Measurements from ENCODE around the gene ZNF804A.
A peak's percentile ranks its signal among the peaks of the same experiment; 100 is the strongest.

The ZNF804A gene

GRCh38 chr2:184769023-184769422, 170.7 kb downstream of the ZNF804A start:
- Histone ChIP-seq H3K27me3 (ENCODE audit: insufficient read depth, low read depth) (no peaks in the 10 kb centered on the region), H3K9ac (no peak overlapping the region), H3K4me1 (ENCODE audit: low read depth, poor library complexity, severe bottlenecking) (no peaks in the 10 kb centered on the region), H3K27ac (no peak overlapping the region), H3K4me2 (no peak overlapping the region), H2AFZ (ENCODE audit: low read depth) (no peak overlapping the region), H3K36me3 (ENCODE audit: insufficient read depth) (no peaks in the 10 kb centered on the region), H3K79me2 (ENCODE audit: insufficient read depth, low read depth) (no peaks in the 10 kb centered on the region), H3K4me3 (IDR thresholded peaks at IDR 0.05; ENCODE audit: insufficient read depth, low read depth, low read length) (no peak overlapping the region), H4K20me1 (ENCODE audit: insufficient read depth) (no peaks in the 10 kb centered on the region)
- TF ChIP-seq CTCF (conservative IDR thresholded peaks at IDR 0.05; ENCODE audit: low read depth, low read length), result no peak

DNA sequence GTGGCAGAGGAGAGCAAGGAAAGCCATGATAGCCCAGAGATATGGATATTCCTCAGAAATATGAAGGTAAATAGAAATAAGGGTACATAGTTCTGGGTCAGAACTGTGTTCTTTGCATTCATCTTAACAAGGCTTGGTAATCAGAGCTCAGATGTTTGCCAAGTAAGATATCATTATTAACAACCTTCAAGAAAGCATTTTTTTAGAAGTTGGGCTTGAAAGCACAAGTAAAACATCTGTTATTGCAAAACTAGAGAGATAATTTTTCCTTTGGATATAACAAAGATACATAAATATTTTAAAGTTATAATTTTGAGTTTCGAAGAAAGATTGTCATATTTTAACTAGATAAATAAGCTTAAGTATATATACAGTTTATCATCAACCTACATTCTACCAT, 171.4 kb downstream of the ZNF804A start:
- Histone ChIP-seq H3K4me2 (no peak overlapping the region), H3K27ac (no peak overlapping the region), H3K9ac (no peak overlapping the region), H3K79me2 (ENCODE audit: insufficient read depth, low read depth) (no peaks in the 10 kb centered on the region), H2AFZ (ENCODE audit: low read depth) (no peak overlapping the region), H3K27me3 (ENCODE audit: insufficient read depth, low read depth) (no peaks in the 10 kb centered on the region), H3K4me1 (ENCODE audit: low read depth, poor library complexity, severe bottlenecking) (no peaks in the 10 kb centered on the region), H4K20me1 (ENCODE audit: insufficient read depth) (no peaks in the 10 kb centered on the region), H3K36me3 (ENCODE audit: insufficient read depth) (no peaks in the 10 kb centered on the region), H3K4me3 (IDR thresholded peaks at IDR 0.05; ENCODE audit: insufficient read depth, low read depth, low read length) (no peak overlapping the region)
- TF ChIP-seq CTCF (conservative IDR thresholded peaks at IDR 0.05; ENCODE audit: low read depth, low read length), result no peak

- no peaks in the 10 kb centered on the region for H4K20me1 ChIP-seq (ENCODE audit: insufficient read depth)
- H3K4me3 ChIP-seq (IDR thresholded peaks at IDR 0.05; ENCODE audit: insufficient read depth, low read depth, low read length), result no peak overlapping the region
- no peak for TF ChIP-seq CTCF (conservative IDR thresholded peaks at IDR 0.05; ENCODE audit: low read depth, low read length)
- no peak overlapping the region for H3K9ac ChIP-seq
- H3K4me1 ChIP-seq (ENCODE audit: low read depth, poor library complexity, severe bottlenecking), result peaks cover 34% of the 10 kb centered on the region
- H3K79me2 ChIP-seq (ENCODE audit: insufficient read depth, low read depth), result no peaks in the 10 kb centered on the region
- H3K36me3 ChIP-seq (ENCODE audit: insufficient read depth), result no peaks in the 10 kb centered on the region
- no peak overlapping the region for H2AFZ ChIP-seq (ENCODE audit: low read depth)
- H3K27me3 ChIP-seq (ENCODE audit: insufficient read depth, low read depth), result no peaks in the 10 kb centered on the region
- H3K4me2 ChIP-seq, result no peak overlapping the region
- H3K27ac ChIP-seq, result no peak overlapping the region
Measured at GRCh38 chr2:184779777-184780176, 181.4 kb downstream of the ZNF804A start.

DNA sequence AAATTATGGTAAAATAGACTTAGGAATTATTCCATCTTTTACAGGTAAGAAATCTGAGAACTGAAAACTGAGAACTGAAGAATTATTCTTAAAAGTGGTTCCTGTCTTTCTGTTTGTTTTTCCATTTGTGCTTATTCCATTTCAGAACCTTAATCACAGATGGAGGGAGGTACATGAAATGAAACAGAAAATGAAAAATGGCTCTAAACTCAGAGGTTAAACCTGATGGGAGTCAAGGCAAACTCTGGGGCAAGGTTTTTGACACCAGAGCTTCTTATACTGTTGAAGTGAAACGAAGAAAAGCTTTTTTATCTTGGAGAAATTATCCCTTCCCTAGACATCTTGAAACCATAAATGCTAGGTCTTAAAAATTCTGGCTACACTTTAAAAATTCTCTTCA, 182.1 kb downstream of the ZNF804A start:
- Histone ChIP-seq H2AFZ (ENCODE audit: low read depth) (no peak overlapping the region), H3K27me3 (ENCODE audit: insufficient read depth, low read depth) (no peaks in the 10 kb centered on the region), H4K20me1 (ENCODE audit: insufficient read depth) (no peaks in the 10 kb centered on the region), H3K79me2 (ENCODE audit: insufficient read depth, low read depth) (no peaks in the 10 kb centered on the region), H3K27ac (peak overlapping the region; percentile 5; the same call in 1 of the 2 replicates), H3K9ac (no peak overlapping the region), H3K4me2 (no peak overlapping the region), H3K4me3 (IDR thresholded peaks at IDR 0.05; ENCODE audit: insufficient read depth, low read depth, low read length) (no peak overlapping the region), H3K4me1 (ENCODE audit: low read depth, poor library complexity, severe bottlenecking) (peaks cover 34% of the 10 kb centered on the region), H3K36me3 (ENCODE audit: insufficient read depth) (no peaks in the 10 kb centered on the region)
- no peak for TF ChIP-seq CTCF (conservative IDR thresholded peaks at IDR 0.05; ENCODE audit: low read depth, low read length)
